HG02970 (cell line): ENCODE data around the gene PSMB1.
"Not testable (repeated sequence)": the region's sequence is repeated elsewhere in the genome, so short reads cannot be mapped to it uniquely, and the experiment has no call there.

Source experiments
- ATAC-seq: cut with Tn5 transposase; IDR thresholded peaks from one replicate; pipeline ENCODE4 v1.9.1; 2021; ENCODE audit warnings: mild to moderate bottlenecking, moderate library complexity, moderate number of reproducible peaks; ENCODE audit not compliant: unreplicated experiment, low FRiP score

Gene PSMB1

GRCh38 chr6:170504479-170504878 is 48.6 kb downstream of the PSMB1 start:
- ATAC-seq = no peak

GRCh38 chr6:170503414-170503761 is 49.7 kb downstream of the PSMB1 start:
- ATAC-seq = no peak

- ATAC-seq = not testable (repeated sequence)
Observed at GRCh38 chr6:170502733-170503413, 50.2 kb downstream of the PSMB1 start.

GRCh38 chr6:170502268-170502667 is 50.8 kb downstream of the PSMB1 start:
- not testable (repeated sequence) for ATAC-seq

- ATAC-seq = no peak
Observed at GRCh38 chr6:170500955-170501590, 52.0 kb downstream of the PSMB1 start.

- no peak for ATAC-seq
Observed at GRCh38 chr6:170497841-170498301, 55.2 kb downstream of the PSMB1 start.

GRCh38 chr6:170493354-170493753 is 59.8 kb downstream of the PSMB1 start:
- ATAC-seq = no peak

GRCh38 chr6:170490259-170490658 is 62.8 kb downstream of the PSMB1 start:
- ATAC-seq = no peak

- ATAC-seq = no peak
Observed at GRCh38 chr6:170489836-170490235, 63.3 kb downstream of the PSMB1 start.

- no peak for ATAC-seq
Observed at GRCh38 chr6:170487707-170488329, 65.3 kb downstream of the PSMB1 start.

- ATAC-seq = no peak
Observed at GRCh38 chr6:170485159-170485558, 67.9 kb downstream of the PSMB1 start.
